ENCODE measurements around the gene APBA3. TPM values are rescaled to one million over a fixed set of nuclear protein-coding genes. Genes with fewer than 3 reads are reported as not detected.

Gene APBA3
- total RNA-seq, 1 donor from 2014 or later = 35.0 TPM

- DNase-seq (ENCODE audit: low read depth) = no peak
These were observed 10.3 kb downstream of the APBA3 start for GRCh38 chr19:3751236-3751635.

- no peak for DNase-seq (ENCODE audit: low read depth)
These were observed 11.3 kb downstream of the APBA3 start for GRCh38 chr19:3750211-3750610.

- DNase-seq (ENCODE audit: low read depth) = no peak
These were observed 12.5 kb downstream of the APBA3 start for GRCh38 chr19:3748965-3749364.

GRCh38 chr19:3746371-3747056, 15.0 kb downstream of the APBA3 start:
- DNase-seq (ENCODE audit: low read depth) = no peak

GRCh38 chr19:3745363-3746045, 16.0 kb downstream of the APBA3 start:
- DNase-seq (ENCODE audit: low read depth) = no peak

- DNase-seq (ENCODE audit: low read depth) = no peak
These were observed 18.0 kb downstream of the APBA3 start for GRCh38 chr19:3743486-3743885.

GRCh38 chr19:3740431-3740830, 21.1 kb downstream of the APBA3 start:
- DNase-seq (ENCODE audit: low read depth) = no peak

- no peak for DNase-seq (ENCODE audit: low read depth)
These were observed 22.8 kb downstream of the APBA3 start for GRCh38 chr19:3738477-3739220.

GRCh38 chr19:3737487-3738205, 23.8 kb downstream of the APBA3 start:
- no peak for DNase-seq (ENCODE audit: low read depth)

GRCh38 chr19:3736106-3736724, 25.3 kb downstream of the APBA3 start:
- no peak for DNase-seq (ENCODE audit: low read depth)

GRCh38 chr19:3734310-3734600, 27.2 kb downstream of the APBA3 start:
- no peak for DNase-seq (ENCODE audit: low read depth)

- DNase-seq (ENCODE audit: low read depth) = no peak
These were observed 27.8 kb downstream of the APBA3 start for GRCh38 chr19:3733549-3734309.

GRCh38 chr19:3732108-3732507, 29.4 kb downstream of the APBA3 start:
- no peak for DNase-seq (ENCODE audit: low read depth)

GRCh38 chr19:3730457-3730958, 31.0 kb downstream of the APBA3 start:
- DNase-seq (ENCODE audit: low read depth) = no peak

- DNase-seq (ENCODE audit: low read depth) = no peak
These were observed 35.7 kb downstream of the APBA3 start for GRCh38 chr19:3725640-3726310.

GRCh38 chr19:3725121-3725520, 36.4 kb downstream of the APBA3 start:
- no peak for DNase-seq (ENCODE audit: low read depth)

GRCh38 chr19:3723883-3724282, 37.6 kb downstream of the APBA3 start:
- no peak for DNase-seq (ENCODE audit: low read depth)

GRCh38 chr19:3723110-3723488, 38.4 kb downstream of the APBA3 start:
- DNase-seq (ENCODE audit: low read depth) = no peak

- DNase-seq (ENCODE audit: low read depth) = no peak
These were observed 38.9 kb downstream of the APBA3 start for GRCh38 chr19:3722443-3723109.
